ENCODE results near the gene GSTA5.
"Not testable (repeated sequence)": the region's sequence is repeated elsewhere in the genome, so short reads cannot be mapped to it uniquely, and the experiment has no call there.

GSTA5 gene

DNA sequence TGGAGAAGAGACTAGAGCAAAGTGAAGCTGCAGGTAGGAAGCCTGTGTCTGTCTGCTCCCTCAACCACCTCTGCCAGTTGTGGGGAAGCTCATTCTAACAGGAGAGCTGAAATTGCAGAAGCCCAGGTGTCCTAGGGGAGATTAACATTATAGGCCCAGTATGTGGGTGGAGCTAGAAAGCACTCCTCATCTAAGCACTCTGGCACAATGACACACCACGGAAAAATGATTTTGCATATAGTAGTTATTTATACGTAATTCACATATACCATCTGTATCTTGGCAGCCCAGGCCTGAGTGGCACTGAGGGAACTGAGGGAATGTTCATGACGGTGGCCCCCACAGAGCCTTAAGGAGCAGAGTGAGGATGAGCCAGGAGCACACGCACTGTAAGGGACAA, 9.7 kb downstream of the GSTA5 start:
- DNase-seq, result not testable (repeated sequence)

DNA sequence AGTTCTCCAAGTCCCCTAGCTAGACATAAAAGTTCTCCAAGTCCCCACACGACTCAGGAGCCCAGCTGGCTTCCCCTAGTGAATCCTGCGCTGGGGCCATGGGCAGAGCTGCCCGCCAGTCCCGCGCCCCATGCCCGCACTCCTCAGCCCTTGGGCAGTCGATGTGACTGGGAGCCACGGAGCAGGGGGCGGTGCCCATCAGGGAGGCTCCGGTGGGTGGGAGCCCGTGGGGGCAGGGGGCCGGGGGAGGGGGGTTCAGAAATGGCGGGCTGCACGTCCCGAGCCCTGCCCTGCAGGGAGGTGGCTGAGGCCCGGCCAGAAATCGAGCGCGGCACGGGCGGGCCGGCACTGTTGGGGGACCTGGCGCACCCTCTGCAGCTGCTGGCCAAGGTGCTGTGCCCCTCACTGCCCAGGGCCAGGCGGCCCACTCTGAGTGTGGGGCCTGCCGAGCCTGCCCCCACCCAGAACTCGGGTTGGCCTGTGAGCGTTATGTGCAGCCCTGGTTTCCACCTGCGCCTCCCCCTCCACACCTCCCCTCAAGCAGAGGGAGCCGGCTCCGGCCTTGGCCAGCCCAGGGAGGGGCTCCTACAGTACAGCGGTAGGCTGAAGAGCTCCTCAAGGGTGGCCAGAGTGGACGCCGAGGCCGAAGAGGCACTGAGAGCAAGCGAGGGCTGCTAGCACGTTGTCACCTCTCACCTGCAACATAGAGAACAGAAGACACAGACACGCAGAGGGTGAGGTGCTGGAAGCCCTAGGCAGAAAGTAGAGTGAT, 11.4 kb downstream of the GSTA5 start:
- DNase-seq, result no peak

DNA sequence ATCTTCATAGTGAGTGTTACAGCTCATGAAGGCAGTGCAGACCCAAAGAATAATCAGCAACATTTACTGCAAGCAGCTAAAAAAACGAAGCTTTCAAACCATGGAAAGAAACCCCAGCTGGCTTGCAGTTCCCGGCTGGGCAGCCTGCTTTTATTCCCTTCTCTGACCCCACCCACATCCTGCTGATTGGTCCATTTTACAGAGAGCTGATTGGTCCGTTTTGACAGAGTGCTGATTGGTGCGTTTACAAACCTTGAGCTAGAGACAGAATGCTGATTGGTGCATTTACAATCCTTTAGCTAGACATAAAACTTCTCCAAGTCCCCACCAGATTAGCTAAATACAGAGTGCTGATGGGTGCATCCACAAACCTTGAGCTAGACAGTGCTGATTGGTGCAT, 12.0 kb downstream of the GSTA5 start:
- DNase-seq, result not testable (repeated sequence)

DNA sequence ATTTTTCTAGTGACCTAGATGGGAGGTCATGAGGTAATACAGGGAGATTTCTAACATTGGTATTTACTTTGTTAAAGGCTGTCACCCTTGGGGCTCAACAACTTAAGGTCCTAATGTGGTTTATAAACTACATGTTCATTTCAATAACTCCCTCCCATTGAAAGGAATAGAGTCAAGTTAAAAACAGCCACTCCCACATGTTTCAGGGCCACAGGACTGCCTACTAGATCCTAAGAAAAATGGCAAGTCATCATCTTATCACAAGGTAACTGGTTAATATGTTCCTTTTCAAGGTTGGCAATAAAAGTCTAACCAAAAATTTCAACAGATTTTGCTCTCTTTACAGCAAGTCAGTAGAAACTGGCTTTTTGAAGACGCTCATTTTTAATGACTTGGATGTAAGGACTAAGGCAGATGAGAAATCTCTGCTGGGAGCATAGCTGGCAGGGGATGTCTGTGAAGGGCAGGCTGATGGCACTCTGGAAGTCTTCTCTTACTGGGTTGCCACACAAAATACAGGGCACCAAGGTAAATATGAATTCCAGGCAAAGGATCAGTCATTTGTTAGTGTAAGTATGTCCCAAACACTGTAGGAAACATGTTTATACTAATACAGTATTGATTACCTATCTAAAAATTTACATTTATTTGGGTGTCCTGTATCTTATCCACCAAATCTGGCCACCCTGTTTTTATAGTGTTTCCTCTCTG, 13.4 kb downstream of the GSTA5 start:
- DNase-seq, result not testable (repeated sequence)

DNA sequence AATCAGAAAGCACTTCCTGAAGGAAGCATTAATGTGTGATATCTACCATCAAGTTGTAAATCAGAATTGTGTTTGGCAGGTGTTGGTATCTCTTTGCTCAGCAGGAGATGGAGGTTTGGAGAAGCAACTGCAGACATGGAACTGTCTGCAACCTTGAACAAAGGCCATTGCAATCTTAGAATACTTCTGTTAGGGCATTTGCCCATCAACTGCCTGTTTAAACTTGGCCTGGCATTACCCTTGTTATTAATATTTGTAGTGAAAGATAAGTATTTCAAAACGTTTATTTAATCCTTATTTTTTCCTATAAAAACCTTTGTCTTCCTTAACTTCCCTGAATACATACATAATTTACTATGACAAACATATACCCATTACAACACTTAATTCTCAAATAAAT, 14.1 kb downstream of the GSTA5 start:
- DNase-seq, result no peak

DNA sequence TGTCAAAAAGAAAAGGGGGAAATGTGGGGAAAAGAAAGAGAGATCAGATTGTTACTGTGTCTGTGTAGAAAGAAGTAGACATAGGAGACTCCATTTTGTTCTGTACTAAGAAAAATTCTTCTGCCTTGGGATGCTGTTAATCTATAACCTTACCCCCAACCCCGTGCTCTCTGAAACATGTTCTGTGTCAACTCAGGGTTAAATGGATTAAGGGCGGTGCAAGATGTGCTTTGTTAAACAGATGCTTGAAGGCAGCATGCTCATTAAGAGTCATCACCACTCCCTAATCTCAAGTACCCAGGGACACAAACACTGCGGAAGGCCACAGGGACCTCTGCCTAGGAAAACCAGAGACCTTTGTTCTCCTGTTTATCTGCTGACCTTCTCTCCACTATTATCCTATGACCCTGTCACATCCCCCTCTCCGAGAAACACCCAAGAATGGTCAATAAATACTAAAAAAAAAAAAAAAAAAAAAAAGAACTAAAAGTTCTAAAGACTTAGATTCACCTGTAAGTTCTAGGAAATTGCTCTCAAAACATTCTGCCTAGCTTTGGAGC, 14.6 kb downstream of the GSTA5 start:
- DNase-seq, result not testable (repeated sequence)

DNA sequence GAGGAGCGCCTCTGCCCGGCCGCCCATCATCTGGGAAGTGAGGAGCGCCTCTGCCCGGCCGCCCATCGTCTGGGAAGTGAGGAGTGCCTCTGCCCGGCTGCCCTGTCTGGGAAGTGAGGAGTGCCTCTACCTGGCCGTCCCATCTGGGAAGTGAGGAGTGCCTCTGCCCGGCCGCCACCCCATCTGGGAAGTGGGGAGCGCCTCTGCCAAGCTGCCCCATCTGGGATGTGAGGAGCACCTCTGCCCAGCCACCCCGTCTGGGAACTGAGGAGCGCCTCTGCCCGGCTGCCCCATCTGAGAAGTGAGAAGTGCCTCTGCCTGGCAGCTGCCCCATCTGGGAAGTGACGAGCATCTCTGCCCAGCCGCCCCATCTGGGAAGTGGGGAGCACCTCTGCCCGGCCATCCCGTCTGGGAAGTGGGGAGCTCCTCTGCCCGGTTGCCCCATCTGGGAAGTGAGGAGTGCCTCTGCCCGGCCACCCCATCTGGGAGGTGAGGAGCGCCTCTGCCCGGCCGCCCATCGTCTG, 15.3 kb downstream of the GSTA5 start:
- DNase-seq, result not testable (repeated sequence)

DNA sequence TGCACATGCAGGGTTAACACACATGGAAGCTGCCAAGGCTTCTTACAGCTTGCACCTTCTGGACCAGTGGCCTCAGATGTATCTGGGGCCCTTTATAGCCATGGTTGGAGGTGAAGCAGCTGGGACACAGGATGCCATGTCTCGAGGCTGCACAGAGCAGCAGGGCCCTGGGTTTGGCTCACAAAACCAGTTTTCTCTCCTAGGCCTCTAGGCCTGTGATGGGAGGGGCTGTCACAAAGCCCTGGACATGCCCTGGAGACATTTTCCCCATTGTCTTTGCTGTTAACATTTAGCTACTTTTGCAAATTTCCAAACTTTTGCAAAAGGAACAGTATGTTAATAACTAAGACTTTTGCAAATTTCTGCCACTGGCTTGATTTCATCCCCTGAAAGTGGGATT, 18.8 kb downstream of the GSTA5 start:
- DNase-seq, result no peak

DNA sequence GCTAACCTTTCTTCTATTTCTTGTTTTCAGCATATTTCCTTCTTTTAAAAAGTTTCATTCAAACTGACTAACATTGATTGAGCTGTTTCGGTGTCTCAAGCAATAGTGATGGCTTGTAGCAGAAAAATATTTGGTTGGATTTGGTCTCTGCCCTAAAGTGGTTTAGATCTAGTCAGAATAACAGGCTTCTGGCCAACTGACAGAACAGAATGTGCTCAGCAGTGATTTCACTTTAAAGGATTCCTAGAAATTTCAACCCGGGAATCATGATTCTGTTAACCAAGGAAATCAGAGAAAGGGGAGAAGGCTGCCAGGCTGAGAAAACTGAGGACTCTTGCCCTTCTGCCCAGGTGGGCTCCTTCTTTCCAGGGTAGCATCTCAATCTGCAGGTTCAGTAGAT, 20.4 kb downstream of the GSTA5 start:
- DNase-seq, result no peak

DNA sequence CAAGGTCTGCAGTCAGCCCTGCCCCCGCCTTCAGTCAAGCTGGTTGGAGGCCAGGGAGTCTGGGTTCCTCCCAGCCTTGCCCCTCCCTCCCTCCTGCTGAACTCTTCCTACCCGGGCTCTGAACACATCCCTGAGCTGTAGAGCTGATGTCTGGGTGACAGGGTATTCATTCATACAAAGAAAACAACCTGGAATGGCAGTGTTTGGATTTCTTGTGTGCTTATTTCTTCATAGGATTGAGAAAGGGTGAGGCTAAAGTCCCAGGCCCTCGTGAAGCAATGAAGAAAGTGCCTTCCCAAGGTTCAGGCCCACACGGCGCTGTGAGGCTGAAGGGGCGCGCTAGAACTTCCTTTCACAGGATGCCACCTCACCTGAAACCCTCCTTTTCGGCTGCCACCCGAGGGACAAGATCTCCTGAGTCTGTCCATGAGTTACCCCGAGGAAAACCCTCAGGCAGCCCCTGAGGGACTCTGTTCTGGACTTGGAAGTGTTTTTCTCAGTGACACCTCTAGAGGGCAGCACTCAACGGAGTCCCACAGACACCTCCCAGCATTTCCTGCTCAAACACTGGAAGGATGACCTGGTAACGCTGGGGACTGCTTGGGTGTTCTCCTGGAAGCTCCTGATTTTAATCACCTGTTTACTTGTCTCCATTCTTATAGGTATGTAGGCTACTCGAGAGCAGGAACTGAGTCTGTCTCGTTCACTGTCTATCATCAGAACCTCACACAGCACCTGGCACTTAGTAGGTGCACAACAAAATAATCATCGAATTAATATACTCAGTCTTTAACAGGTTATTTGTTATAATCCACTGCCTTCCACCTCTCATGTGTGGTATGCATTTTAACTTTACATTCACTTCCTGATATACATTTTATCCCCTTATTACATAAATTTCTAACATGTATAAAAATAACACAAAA, 25.2 kb downstream of the GSTA5 start:
- DNase-seq, result peak in 1 of 2 experiments; percentile 4

DNA sequence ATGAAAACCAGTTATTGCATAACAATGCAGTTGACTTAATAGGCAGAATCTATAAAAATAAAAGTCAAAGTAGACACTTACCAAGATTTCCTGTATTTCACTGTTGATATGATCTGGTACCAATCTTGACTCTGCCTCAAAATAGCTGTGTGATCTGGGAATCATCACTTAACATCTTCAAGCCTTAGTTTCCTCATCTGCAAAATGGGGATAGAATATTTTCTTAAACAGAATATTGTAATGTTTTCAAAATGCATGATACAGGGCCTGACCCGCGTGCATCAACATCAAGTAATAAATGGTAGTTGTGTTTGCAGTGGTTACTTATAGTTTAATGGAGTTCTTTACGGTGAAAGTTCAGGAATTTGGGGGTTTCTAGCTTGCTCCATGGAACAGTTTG, 26.1 kb downstream of the GSTA5 start:
- DNase-seq, result not testable (repeated sequence)

DNA sequence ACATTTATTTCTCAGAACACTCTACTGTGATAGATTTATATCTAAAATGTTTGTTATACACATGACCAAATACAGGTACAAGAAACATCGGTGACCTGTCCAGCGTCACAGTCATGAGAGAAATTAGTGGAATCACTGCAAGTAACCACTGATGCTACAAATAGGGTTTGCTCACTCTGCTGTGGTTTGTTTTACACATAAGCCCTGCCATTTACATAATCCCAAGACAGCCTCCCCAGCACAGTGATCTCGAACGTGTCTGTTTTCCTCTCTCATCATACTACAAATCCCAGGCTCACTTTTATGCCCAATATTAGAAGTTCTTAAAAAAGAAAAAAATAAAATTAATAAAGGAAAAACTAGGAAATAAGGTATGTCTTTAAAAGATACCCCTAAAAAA, 30.8 kb downstream of the GSTA5 start:
- DNase-seq, result not testable (repeated sequence)

DNA sequence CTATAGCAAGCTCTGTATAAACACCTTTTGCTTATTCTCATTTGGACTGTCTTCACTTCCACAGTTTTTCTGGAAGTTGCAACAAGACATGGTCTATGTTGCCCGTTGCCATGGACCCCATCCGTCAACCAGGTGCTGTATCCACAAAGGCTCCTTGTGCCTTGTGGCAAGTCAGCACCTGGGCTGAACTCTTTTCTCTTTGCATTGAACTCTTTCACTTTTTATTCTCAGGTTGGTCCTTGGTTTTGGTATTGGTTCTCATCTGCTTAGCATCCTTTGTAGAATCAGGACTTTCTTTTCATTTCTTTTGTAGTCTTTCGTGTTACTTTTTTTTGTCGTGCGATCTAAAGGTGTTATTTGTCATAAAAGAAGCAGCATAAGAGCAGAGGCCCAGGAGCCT, 32.0 kb downstream of the GSTA5 start:
- no peak for DNase-seq

DNA sequence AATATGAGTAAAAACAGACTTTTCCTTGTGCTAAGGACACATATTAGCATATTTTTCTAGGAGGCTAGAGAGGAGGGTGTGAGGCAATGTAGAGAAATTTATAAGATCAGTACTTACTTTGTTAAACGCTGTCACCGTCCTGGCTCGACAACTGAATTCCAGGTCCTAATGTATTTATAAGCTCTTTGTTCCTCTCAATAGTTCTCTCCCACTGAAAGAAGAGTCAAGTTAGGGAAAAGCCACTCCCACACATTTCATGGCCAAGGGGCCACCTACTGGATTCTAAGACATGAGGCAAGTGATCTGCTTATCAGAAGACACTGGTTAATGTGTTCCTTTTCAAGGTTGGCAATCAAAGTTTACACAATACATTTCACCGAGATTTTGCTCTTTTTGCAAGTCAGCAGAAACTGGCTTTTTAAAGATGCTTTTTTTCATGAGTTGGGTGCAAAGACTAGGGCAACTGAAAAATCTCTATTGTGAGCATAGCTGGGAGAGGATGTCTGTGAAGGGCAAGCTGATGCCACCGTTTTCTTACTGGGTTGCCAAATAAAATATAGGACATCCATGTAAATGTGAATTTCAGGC, 36.9 kb downstream of the GSTA5 start, which contains the start of gene GSTA1:
GSTA1 (minus strand) TSS at position 149 of the 588 bp plus-strand sequence. CDS start 4,549 bp downstream, outside the sequence.
- DNase-seq, result not testable (repeated sequence)

DNA sequence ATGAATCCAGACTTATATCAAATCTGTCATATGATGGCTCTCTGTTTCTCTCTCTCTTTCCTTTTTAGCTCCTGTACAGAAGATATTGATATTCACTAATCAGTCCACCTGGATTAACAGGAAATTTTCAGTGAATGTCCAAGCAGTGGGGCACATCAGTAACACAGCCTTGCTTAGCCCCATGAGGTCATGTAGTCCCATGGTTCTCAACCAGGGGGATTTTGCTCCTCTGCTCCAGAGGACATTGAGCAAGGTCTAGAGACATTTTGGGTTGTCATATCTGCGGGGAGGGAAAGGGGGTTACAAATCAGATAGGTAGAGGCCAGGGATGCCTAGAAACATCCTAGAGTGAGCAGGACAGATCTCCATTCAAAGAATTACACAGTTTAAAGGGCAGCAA, 37.8 kb downstream of the GSTA5 start:
- DNase-seq, result no peak

DNA sequence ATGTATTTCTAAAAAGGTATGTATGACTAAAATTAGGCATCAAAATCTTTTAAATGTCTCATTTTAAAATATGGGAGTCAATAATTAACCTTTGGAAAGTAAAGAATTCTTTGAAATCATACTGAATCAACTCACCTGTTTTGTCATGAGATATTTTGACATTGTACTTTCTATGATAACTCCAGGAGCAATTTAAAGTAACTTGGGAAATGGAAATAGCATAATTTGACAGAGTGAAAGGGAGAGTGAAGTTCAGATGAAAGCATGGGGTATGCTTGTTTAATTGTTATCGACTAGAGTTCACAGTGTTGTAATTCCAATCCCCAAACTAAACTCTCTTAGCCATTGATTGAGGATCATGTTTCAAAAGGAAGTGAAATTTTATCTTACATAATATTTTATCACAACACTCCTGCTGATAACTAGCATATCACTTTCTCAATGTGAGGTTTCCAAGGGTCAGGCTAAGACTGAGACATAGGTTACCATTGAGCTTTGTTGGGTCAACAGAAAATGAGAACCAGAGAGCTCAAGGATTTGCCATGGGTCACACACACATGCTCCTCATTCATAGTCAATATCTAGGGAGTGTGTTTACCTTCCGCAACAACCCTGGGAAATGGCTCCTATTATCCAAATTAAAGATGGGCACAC, 39.3 kb downstream of the GSTA5 start:
- no peak for DNase-seq

DNA sequence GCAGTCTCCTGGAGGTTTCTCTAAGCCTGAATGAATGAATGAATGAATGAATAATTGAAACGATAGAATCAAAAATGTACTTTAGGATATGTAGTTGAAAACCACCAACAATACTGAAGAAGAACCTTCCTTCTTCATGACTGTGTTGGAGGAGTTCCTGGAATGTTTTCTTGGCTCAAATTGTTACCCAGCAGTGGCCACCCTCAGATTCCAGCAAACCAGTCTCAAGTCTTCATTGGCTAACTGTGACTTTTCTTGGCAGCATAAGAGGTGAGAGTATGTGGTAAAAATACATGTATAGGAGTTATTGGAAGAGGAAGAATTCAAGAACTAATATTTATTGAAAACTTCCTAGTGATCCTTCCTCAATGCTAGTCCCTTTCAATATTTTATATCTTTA, 41.3 kb downstream of the GSTA5 start:
- DNase-seq, result not testable (repeated sequence)

DNA sequence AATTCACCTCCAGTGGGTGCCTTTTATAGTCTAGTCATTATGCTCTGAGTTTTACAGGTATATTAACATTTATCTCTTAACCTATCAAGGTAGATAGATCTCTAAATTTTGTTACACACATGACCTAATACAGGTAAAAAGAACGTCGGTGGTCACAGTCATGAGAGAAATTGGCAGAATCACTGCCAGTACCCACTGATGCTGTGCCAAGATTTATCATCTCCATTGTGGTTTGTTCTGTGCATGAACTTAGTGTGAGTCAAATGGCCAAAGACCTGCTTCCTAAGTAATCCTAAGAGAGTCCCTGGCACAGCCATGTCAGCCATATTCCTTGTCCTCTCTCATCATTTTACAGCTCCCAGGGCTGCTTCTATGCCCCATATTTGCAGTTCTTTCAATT, 46.2 kb downstream of the GSTA5 start:
- not testable (repeated sequence) for DNase-seq

DNA sequence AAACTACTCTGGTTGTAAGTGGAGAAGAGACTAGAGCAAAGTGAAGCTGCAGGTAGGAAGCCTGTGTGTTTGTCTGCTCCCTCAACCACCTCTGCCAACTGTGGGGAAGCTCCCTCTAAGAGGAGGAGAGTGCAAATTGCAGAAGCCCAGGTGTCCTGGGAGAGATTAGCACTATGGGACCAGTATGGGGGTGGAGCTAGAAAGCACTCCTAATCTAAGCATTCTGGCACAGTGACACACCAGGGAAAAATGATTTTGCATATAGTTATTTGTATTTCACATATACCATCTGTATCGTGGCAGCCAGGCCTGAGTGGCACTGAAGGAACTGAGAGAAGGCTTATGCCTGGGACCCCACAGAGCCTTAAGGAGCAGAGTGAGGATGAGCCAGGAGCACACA, 49.8 kb downstream of the GSTA5 start:
- DNase-seq, result no peak

DNA sequence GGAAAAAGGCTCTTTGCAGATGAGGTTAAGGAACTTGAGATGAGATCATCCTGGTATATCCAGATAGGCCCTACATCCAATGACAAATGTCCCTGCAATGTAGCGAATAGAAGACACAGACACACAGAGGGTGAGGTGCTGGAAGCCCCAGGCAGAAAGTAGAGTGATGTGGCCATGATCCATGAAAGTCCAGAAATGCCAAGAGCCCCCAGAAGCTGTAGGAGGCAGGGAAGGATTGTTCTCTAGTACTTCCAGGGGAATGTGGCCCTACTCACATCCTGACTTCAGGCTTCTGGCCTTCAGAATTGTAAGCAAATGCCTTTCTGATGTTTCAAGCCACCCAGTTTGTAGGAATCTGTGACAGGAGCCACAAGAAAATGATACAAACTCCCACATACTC, 51.0 kb downstream of the GSTA5 start:
- not testable (repeated sequence) for DNase-seq

DNA sequence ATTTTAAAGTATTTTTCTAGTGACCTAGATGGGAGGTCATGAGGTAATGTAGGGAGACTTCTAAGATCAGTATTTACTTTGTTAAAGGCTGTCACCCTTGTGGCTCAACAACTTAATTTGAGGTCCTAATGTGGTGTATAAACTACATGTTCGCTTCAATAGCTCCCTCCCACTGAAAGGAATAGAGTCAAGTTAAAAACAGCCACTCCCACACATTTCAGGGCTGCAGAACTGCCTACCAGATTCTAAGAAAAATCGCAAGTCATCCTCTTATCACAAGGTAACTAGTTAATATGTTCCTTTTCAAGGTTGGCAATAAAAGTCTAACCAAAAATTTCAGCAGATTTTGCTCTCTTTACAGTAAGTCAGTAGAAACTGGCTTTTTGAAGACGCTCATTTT, 52.1 kb downstream of the GSTA5 start:
- DNase-seq, result no peak

DNA sequence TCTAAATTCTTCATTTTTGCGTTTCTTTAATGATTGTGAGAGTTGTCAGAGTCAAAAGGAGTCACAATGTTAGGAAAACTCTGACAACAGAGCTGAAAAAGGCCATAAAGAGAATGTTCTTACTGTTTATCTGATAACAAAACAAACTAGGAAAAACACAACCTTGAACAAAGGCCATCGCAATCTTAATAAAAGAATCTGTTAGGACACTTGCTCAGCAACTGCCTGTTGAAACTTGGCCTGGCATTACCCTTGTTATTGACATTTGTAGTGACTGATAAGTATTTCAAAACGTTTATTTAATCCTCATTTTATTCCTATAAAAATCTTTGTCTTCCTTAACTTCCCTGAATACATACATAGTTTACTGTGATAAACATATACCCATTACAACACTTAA, 52.7 kb downstream of the GSTA5 start:
- DNase-seq, result no peak
